SK-N-MC (cell line): ENCODE results near the gene ARV1.

Experiments used
- EZH2 ChIP-seq: fragments of 200-600 bp; sonication (generic); IDR thresholded peaks from one replicate; pipeline ENCODE4 v1.6.1; 2017; ENCODE audit warnings: antibody characterized with exemption
- FOXP2 ChIP-seq: optimal IDR thresholded peaks from 2 replicates; pipeline ENCODE3; 2011; ENCODE audit warnings: mild to moderate bottlenecking, moderate library complexity; ENCODE audit not compliant: insufficient read depth; ENCODE audit errors: extremely low read length, control extremely low read depth
- POLR2AphosphoS5 ChIP-seq: IDR thresholded peaks from 2 replicates; pipeline ENCODE4 v1.6.1; 2012; ENCODE audit warnings: mild to moderate bottlenecking, low read depth, low read length, borderline replicate concordance

GRCh38 chr1:230939806-230940489 is 38.9 kb upstream of the ARV1 start:
- TF ChIP-seq EZH2, result no peak
- TF ChIP-seq POLR2AphosphoS5, result no peak
- TF ChIP-seq FOXP2, result no peak
